Thyroid gland (tissue), 4 donors: ENCODE data around the gene DYNC2I2.

Experiments
- CTCF ChIP-seq, 6 experiments: fragments of 200-600 bp in 3 of 6; fragments of 450-650 bp in 3 of 6; sonication (generic) in 3 of 6; IDR thresholded peaks; one replicate each; pipeline ENCODE4 v1.5.1; 2016 to 2019; ENCODE audit warnings: antibody characterized with exemption in 6 of 6, mild to moderate bottlenecking in 2 of 6, inconsistent platforms in 1 of 6, moderate library complexity in 1 of 6
- POLR2A ChIP-seq, 2 donors: fragments of 450-650 bp; IDR thresholded peaks; one replicate each; pipeline ENCODE4 v1.6.1; 2017; ENCODE audit warnings: antibody characterized with exemption in 2 of 2, mild to moderate bottlenecking in 2 of 2, moderate library complexity in 1 of 2

DNA sequence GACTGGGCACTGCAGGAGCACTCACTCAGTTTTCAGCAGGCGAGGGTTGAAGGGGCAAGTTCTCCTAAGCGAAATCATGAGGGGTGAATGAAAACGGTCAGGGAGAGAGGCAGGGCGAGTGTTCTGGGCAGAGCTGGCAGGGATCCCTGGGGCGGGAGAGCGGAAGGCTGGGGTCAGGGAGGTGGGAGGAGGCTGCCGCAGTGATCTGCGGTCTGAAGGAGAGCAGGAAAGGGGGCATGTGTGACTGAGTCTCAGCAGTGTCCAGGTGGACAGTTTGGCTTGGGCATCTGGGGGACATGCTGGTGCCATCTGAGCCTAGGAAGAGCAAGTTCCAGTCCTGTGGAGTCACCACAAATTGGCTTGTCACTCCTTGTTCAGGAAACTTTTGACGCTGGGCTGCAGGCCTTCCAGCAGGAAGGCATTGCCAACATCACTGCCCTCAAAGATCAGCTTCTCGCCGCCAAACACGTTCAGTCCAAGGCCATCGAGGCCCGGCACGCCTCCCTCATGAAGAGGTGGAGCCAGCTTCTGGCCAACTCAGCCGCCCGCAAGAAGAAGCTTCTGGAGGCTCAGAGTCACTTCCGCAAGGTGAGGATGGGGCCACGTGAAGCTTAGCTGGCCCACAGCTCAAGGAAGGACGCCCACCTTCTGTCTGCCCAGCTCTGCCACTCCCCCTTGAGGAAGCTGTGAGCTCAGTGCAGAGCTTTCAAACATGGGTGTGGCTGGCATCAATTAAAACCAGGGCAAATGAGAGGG lies 31.1 kb downstream of the DYNC2I2 start:
- TF ChIP-seq CTCF (IDR thresholded peaks at IDR 0.05) (no peak), POLR2A (IDR thresholded peaks at IDR 0.05) (no peak)
